ENCODE data around the gene PSMB4. TPM values are rescaled to one million over a fixed set of nuclear protein-coding genes. Genes with fewer than 3 reads are reported as not detected.

Gene PSMB4
- total RNA-seq, 6 experiments from 2014 or later = 125 to 174 (median 151) TPM

- DNase-seq (no peak), ATAC-seq (no peak)
- H3K27ac ChIP-seq = no peak overlapping the region
- TF ChIP-seq CTCF (IDR thresholded peaks at IDR 0.05) (no peak), POLR2A (IDR thresholded peaks at IDR 0.05) (no peak)
- intact Hi-C loops (cut with DNase I) = loop anchor here in 1 of 2 donors (10.0 kb wide), 1 partner anchor 117 kb away; no protein-coding TSS in a partner anchor
- H3K36me3 ChIP-seq = peaks cover 0 to 86% (median 55%) of the 10 kb centered on the region in 4 donors
- no peaks in the 10 kb centered on the region for H3K4me1 ChIP-seq
- H3K27me3 ChIP-seq = no peaks in the 10 kb centered on the region
- no peaks in the 10 kb centered on the region for H3K9me3 ChIP-seq
- WGBS (ENCODE audit: insufficient coverage, low coverage, low lambda C conversion rate, missing lambda C conversion rate) = 100% methylated on average over 2 of the region's 2 CpGs
- no peak overlapping the region for H3K4me3 ChIP-seq
These were observed 12.5 kb downstream of the PSMB4 start for GRCh38 chr1:151411884-151412283.

GRCh38 chr1:151416231-151416630 lies 16.9 kb downstream of the PSMB4 start:
- Histone ChIP-seq H3K4me1 (no peaks in the 10 kb centered on the region), H3K27ac (no peak overlapping the region), H3K9me3 (no peaks in the 10 kb centered on the region), H3K27me3 (no peaks in the 10 kb centered on the region), H3K4me3 (no peak overlapping the region), H3K36me3 (peaks cover 0 to 60% (median 28%) of the 10 kb centered on the region in 4 donors)
- TF ChIP-seq POLR2A (IDR thresholded peaks at IDR 0.05) (no peak), CTCF (IDR thresholded peaks at IDR 0.05) (no peak)
- WGBS (ENCODE audit: insufficient coverage, low coverage, low lambda C conversion rate, missing lambda C conversion rate) = 80% methylated on average over 2 of the region's 4 CpGs
- DNase-seq (no peak), ATAC-seq (no peak)
- intact Hi-C loops (cut with DNase I) = loop anchor here in 1 of 2 donors (10.0 kb wide), 1 partner anchor 121 kb away; no protein-coding TSS in a partner anchor

- H3K27me3 ChIP-seq = no peaks in the 10 kb centered on the region
- peaks cover 0 to 62% (median 30%) of the 10 kb centered on the region in 4 donors for H3K36me3 ChIP-seq
- no peaks in the 10 kb centered on the region for H3K9me3 ChIP-seq
- H3K4me3 ChIP-seq = no peak overlapping the region
- no peak overlapping the region for H3K27ac ChIP-seq
- no peak for ATAC-seq
- DNase-seq = no peak
- intact Hi-C loops (cut with DNase I) = loop anchor here in 1 of 2 donors (10.0 kb wide), 1 partner anchor 123 kb away; no protein-coding TSS in a partner anchor
- 97% methylated on average over 3 of the region's 3 CpGs for WGBS (ENCODE audit: insufficient coverage, low coverage, low lambda C conversion rate, missing lambda C conversion rate)
- H3K4me1 ChIP-seq = no peaks in the 10 kb centered on the region
- TF ChIP-seq CTCF (IDR thresholded peaks at IDR 0.05) = no peak
- no peak for TF ChIP-seq POLR2A (IDR thresholded peaks at IDR 0.05)
These were observed 18.7 kb downstream of the PSMB4 start for GRCh38 chr1:151418081-151418480.

GRCh38 chr1:151419819-151420218 lies 20.4 kb downstream of the PSMB4 start:
- no peak for ATAC-seq
- H3K9me3 ChIP-seq = no peaks in the 10 kb centered on the region
- no peak for TF ChIP-seq POLR2A (IDR thresholded peaks at IDR 0.05)
- no peak for TF ChIP-seq CTCF (IDR thresholded peaks at IDR 0.05)
- 77% methylated on average over 5 of the region's 5 CpGs for WGBS (ENCODE audit: insufficient coverage, low coverage, low lambda C conversion rate, missing lambda C conversion rate)
- no peak overlapping the region for H3K27ac ChIP-seq
- intact Hi-C loops (cut with DNase I) = loop anchor here in 1 of 2 donors (10.0 kb wide), 1 partner anchor 125 kb away; no protein-coding TSS in a partner anchor
- peaks cover 0 to 63% (median 34%) of the 10 kb centered on the region in 4 donors for H3K36me3 ChIP-seq
- no peaks in the 10 kb centered on the region for H3K4me1 ChIP-seq
- DNase-seq = no peak
- H3K27me3 ChIP-seq = no peaks in the 10 kb centered on the region
- H3K4me3 ChIP-seq = no peak overlapping the region

Measured in right lobe of liver (tissue), 6 donors.